HepG2 (cell line): ENCODE data around the gene DERL2. TPM values are rescaled to one million over a fixed set of nuclear protein-coding genes. Genes with fewer than 3 reads are reported as not detected.

Experiments
- ATAD3A ChIP-seq: sonication (generic); formaldehyde crosslinking; IDR thresholded peaks from 2 replicates; pipeline ENCODE4 v1.4.0; 2020; ENCODE audit warnings: missing genetic modification reagents
- ELF3 ChIP-seq: IDR thresholded peaks from 2 replicates; pipeline ENCODE4 v1.6.1; 2016; ENCODE audit warnings: missing genetic modification reagents, missing compliant biosample characterization
- FOXA3 ChIP-seq: IDR thresholded peaks from 2 replicates; pipeline ENCODE4 v1.6.1; 2016; ENCODE audit warnings: missing genetic modification reagents, missing compliant biosample characterization
- HOXA5 ChIP-seq: sonication (generic); formaldehyde crosslinking; IDR thresholded peaks from 2 replicates; pipeline ENCODE4 v1.4.0; 2020; ENCODE audit warnings: missing genetic modification reagents
- KDM3A ChIP-seq: IDR thresholded peaks from 2 replicates; pipeline ENCODE4 v1.6.1; 2018; ENCODE audit warnings: low read depth, missing compliant biosample characterization
- TBL1XR1 ChIP-seq: fragments of 150-350 bp; IDR thresholded peaks from 2 replicates; pipeline ENCODE4 v1.6.1; 2014; ENCODE audit warnings: borderline replicate concordance, low read length; ENCODE audit not compliant: partially characterized antibody
- ZNF232 ChIP-seq: sonication (generic); formaldehyde crosslinking; IDR thresholded peaks from 2 replicates; pipeline ENCODE4 v1.4.0; 2020; ENCODE audit warnings: missing genetic modification reagents, borderline replicate concordance
- ZNF570 ChIP-seq: sonication (generic); formaldehyde crosslinking; IDR thresholded peaks from 2 replicates; pipeline ENCODE4 v1.4.0; 2020; ENCODE audit warnings: mild to moderate bottlenecking, missing genetic modification reagents, borderline replicate concordance
- ZNF670 ChIP-seq: sonication (generic); formaldehyde crosslinking; IDR thresholded peaks from 2 replicates; pipeline ENCODE4 v1.8.0; 2022; ENCODE audit warnings: mild to moderate bottlenecking, missing genetic modification reagents, borderline replicate concordance
- ZNF850 ChIP-seq: sonication (generic); formaldehyde crosslinking; conservative IDR thresholded peaks from 2 replicates; pipeline ENCODE4 v1.9.0; 2021; ENCODE audit warnings: mild to moderate bottlenecking, missing genetic modification reagents
- polyA plus RNA-seq, 8 experiments: library from polyadenylated mRNA; depleted of rRNA in 3 of 8; stranded (reverse) in 7 of 8; unstranded in 1 of 8; fragments of >200 nt; fragmentation: Illumina TruSeq in 4 of 8; extraction: Trizol in 4 of 8; gene quantifications; 2 replicates each; pipeline versions ENCODE4 v1.2.1 to v1.2.3, GENCODE V29; 2011 to 2016; ENCODE audit warnings: low read depth in 4 of 8, missing spikeins in 1 of 8, mixed read lengths in 1 of 8; ENCODE audit not compliant: insufficient read depth in 1 of 8
- total RNA-seq, 5 experiments: library from RNA; depleted of rRNA; stranded (reverse); fragments of >200 nt; fragmentation: Illumina TruSeq; extraction: Trizol; gene quantifications; 2 replicates each; pipeline ENCODE4 v1.2.3, GENCODE V29; 2016; ENCODE audit warnings: low read depth in 1 of 5
- TF ChIP-seq, protein P1 (sequence below): sonication (generic); formaldehyde crosslinking; IDR thresholded peaks from 2 replicates; pipeline ENCODE4 v1.5.0; 2020; ENCODE audit warnings: missing genetic modification reagents
- TF ChIP-seq, protein P2 (sequence below): sonication (generic); formaldehyde crosslinking; IDR thresholded peaks from 2 replicates; pipeline ENCODE4 v1.8.1; 2023; ENCODE audit warnings: missing genetic modification reagents, inconsistent platforms, borderline replicate concordance
- TF ChIP-seq, protein P3 (sequence below): sonication (generic); formaldehyde crosslinking; IDR thresholded peaks from 2 replicates; pipeline ENCODE4 v1.4.0; 2020; ENCODE audit warnings: missing genetic modification reagents, borderline replicate concordance
- TF ChIP-seq, protein P4 (sequence below): sonication (generic); formaldehyde crosslinking; IDR thresholded peaks from 2 replicates; pipeline ENCODE4 v1.8.1; 2023; ENCODE audit warnings: mild to moderate bottlenecking, missing genetic modification reagents, borderline replicate concordance
- TF ChIP-seq, protein P5 (sequence below): sonication (generic); formaldehyde crosslinking; conservative IDR thresholded peaks from 2 replicates; pipeline ENCODE4 v1.4.0; 2020; ENCODE audit warnings: missing genetic modification reagents
- TF ChIP-seq, protein P6 (sequence below): sonication (generic); formaldehyde crosslinking; IDR thresholded peaks from 2 replicates; pipeline ENCODE4 v1.4.0; 2020; ENCODE audit warnings: missing genetic modification reagents
- TF ChIP-seq, protein P7 (sequence below): sonication (generic); formaldehyde crosslinking; IDR thresholded peaks from 2 replicates; pipeline ENCODE4 v1.8.1; 2023; ENCODE audit warnings: mild to moderate bottlenecking, moderate library complexity, missing genetic modification reagents
- TF ChIP-seq, protein P8 (sequence below): sonication (generic); formaldehyde crosslinking; IDR thresholded peaks from 2 replicates; pipeline ENCODE4 v1.4.0; 2020; ENCODE audit warnings: missing genetic modification reagents

Gene DERL2
- total and polyA plus RNA-seq, 2 of the 13 experiments (the other 11 are each of a cell fraction or from before 2014, with no cell fraction given), result 59.3 to 65.2 TPM

DNA sequence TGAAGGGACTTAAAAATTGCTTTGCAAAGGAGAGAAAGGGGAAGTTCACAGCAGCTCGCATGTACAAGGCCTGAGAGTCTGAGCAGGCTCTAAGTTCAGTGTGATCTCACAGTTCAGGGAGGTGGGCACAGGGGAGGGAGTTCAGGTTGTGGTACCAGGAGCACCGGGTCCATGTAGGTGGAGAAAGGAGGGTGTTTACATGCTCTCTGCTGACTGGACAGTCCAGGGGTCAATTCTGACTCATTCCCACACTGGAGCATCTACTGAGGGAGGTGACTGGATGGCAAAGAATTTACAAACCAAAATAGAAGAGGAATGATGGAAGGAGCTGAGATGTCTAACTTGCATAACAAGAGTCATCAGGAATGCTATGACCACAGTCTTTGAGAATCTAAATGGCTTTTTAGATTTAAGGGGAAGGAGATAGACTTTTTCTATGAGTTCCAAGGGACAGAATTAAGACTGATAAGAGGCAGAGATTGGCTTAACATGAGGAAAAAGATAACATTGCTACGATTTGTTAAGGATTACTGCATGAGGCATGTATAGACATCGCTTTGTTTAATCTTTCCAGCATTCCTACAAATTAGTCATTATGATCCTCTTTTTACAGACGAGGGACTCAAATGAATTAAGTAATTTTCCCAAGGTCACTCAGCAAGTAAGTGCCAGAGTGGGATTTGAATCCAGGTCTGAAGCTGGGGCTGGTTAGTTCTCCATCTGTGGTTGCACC lies 30.2 kb upstream of the DERL2 start (continued):
- TF ChIP-seq ZNF570 (CRISPR knock-in tag) (no peak), KDM3A (CRISPR knock-in tag) (no peak; the same call in 1 of the 2 replicates), FOXA3 (peak; percentile 94), ELF3 (peak; percentile 60), HOXA5 (no peak), ZNF232 (CRISPR knock-in tag) (no peak), ZNF850 (CRISPR knock-in tag) (no peak), ZNF670 (CRISPR knock-in tag) (no peak; the same call in 1 of the 2 replicates), TBL1XR1 (no peak), ATAD3A (CRISPR knock-in tag) (no peak)
- TF ChIP-seq, protein P1, sequence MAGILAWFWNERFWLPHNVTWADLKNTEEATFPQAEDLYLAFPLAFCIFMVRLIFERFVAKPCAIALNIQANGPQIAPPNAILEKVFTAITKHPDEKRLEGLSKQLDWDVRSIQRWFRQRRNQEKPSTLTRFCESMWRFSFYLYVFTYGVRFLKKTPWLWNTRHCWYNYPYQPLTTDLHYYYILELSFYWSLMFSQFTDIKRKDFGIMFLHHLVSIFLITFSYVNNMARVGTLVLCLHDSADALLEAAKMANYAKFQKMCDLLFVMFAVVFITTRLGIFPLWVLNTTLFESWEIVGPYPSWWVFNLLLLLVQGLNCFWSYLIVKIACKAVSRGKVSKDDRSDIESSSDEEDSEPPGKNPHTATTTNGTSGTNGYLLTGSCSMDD, result no peak
- TF ChIP-seq, protein P2, sequence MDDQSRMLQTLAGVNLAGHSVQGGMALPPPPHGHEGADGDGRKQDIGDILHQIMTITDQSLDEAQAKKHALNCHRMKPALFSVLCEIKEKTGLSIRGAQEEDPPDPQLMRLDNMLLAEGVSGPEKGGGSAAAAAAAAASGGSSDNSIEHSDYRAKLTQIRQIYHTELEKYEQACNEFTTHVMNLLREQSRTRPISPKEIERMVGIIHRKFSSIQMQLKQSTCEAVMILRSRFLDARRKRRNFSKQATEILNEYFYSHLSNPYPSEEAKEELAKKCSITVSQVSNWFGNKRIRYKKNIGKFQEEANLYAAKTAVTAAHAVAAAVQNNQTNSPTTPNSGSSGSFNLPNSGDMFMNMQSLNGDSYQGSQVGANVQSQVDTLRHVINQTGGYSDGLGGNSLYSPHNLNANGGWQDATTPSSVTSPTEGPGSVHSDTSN (CRISPR knock-in tag), result no peak
- TF ChIP-seq, protein P3, sequence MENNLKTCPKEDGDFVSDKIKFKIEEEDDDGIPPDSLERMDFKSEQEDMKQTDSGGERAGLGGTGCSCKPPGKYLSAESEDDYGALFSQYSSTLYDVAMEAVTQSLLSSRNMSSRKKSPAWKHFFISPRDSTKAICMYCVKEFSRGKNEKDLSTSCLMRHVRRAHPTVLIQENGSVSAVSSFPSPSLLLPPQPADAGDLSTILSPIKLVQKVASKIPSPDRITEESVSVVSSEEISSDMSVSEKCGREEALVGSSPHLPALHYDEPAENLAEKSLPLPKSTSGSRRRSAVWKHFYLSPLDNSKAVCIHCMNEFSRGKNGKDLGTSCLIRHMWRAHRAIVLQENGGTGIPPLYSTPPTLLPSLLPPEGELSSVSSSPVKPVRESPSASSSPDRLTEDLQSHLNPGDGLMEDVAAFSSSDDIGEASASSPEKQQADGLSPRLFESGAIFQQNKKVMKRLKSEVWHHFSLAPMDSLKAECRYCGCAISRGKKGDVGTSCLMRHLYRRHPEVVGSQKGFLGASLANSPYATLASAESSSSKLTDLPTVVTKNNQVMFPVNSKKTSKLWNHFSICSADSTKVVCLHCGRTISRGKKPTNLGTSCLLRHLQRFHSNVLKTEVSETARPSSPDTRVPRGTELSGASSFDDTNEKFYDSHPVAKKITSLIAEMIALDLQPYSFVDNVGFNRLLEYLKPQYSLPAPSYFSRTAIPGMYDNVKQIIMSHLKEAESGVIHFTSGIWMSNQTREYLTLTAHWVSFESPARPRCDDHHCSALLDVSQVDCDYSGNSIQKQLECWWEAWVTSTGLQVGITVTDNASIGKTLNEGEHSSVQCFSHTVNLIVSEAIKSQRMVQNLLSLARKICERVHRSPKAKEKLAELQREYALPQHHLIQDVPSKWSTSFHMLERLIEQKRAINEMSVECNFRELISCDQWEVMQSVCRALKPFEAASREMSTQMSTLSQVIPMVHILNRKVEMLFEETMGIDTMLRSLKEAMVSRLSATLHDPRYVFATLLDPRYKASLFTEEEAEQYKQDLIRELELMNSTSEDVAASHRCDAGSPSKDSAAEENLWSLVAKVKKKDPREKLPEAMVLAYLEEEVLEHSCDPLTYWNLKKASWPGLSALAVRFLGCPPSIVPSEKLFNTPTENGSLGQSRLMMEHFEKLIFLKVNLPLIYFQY (CRISPR knock-in tag), result peak; percentile 70; the same call in 1 of the 2 replicates
- TF ChIP-seq, protein P4, sequence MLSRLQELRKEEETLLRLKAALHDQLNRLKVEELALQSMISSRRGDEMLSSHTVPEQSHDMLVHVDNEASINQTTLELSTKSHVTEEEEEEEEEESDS, result no peak
- TF ChIP-seq, protein P5, sequence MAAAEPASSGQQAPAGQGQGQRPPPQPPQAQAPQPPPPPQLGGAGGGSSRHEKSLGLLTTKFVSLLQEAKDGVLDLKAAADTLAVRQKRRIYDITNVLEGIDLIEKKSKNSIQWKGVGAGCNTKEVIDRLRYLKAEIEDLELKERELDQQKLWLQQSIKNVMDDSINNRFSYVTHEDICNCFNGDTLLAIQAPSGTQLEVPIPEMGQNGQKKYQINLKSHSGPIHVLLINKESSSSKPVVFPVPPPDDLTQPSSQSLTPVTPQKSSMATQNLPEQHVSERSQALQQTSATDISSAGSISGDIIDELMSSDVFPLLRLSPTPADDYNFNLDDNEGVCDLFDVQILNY (CRISPR knock-in tag), result no peak
- TF ChIP-seq, protein P6, sequence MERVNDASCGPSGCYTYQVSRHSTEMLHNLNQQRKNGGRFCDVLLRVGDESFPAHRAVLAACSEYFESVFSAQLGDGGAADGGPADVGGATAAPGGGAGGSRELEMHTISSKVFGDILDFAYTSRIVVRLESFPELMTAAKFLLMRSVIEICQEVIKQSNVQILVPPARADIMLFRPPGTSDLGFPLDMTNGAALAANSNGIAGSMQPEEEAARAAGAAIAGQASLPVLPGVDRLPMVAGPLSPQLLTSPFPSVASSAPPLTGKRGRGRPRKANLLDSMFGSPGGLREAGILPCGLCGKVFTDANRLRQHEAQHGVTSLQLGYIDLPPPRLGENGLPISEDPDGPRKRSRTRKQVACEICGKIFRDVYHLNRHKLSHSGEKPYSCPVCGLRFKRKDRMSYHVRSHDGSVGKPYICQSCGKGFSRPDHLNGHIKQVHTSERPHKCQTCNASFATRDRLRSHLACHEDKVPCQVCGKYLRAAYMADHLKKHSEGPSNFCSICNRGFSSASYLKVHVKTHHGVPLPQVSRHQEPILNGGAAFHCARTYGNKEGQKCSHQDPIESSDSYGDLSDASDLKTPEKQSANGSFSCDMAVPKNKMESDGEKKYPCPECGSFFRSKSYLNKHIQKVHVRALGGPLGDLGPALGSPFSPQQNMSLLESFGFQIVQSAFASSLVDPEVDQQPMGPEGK (CRISPR knock-in tag), result peak; percentile 76
- TF ChIP-seq, protein P7, sequence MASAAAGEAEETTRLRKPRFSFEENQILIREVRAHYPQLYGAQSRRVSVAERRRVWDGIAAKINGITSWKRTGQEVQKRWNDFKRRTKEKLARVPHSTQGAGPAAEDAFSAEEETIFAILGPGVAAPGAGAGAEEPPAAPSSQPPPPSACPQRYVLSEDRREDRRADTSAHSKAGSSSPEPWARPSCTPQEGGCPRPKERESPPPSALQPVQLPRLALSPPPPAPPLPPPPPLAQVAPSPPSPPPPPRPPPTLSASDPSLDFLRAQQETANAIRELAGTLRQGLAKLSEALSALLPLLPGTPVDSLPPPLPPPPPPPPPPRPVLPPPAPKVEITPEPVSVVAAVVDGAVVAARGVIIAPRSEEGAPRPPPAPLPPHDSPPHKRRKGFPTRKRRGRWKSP, result no peak
- TF ChIP-seq, protein P8, sequence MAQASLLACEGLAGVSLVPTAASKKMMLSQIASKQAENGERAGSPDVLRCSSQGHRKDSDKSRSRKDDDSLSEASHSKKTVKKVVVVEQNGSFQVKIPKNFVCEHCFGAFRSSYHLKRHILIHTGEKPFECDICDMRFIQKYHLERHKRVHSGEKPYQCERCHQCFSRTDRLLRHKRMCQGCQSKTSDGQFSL, result no peak
